AG04450 (cell line): ENCODE results near the gene SLC35E1. TPM values are rescaled to one million over a fixed set of nuclear protein-coding genes. Genes with fewer than 3 reads are reported as not detected.
A peak's percentile ranks its signal among the peaks of the same experiment; 100 is the strongest.

Experiments
- CTCF ChIA-PET: fragments of 300-600, 350-600 bp; formaldehyde crosslinking; extraction: SDS; loops from one replicate; lab custom pipeline; 2022; ENCODE audit warnings: antibody characterized with exemption, inconsistent platforms; lab: Charles Lee
- POLR2A ChIA-PET: fragments of 350-600 bp; formaldehyde crosslinking; extraction: SDS; loops from one replicate; lab custom pipeline; 2021; ENCODE audit warnings: antibody characterized with exemption, inconsistent platforms; lab: Yijun Ruan, JAX
- DNase-seq: peaks from one replicate; pipeline ENCODE4 v3.0.0-alpha.2; 2011; ENCODE audit warnings: low read depth, low spot score
- H3K27ac ChIP-seq: one replicate; pipeline ENCODE4 v1.5.1; 2012; ENCODE audit warnings: low read depth, low read length, control low read depth
- H3K27me3 ChIP-seq: one replicate; pipeline ENCODE4 v1.6.0; 2012; ENCODE audit warnings: low read length; ENCODE audit not compliant: control insufficient read depth, insufficient read depth
- H3K4me3 ChIP-seq: 2 replicates; pipeline ENCODE4 v1.5.1; 2011; ENCODE audit warnings: mild to moderate bottlenecking, low read depth, low read length, control low read depth
- H3K9me3 ChIP-seq: 2 replicates; pipeline ENCODE4 v1.5.1; 2012; ENCODE audit warnings: low read length; ENCODE audit not compliant: control insufficient read depth, insufficient read depth
- CTCF ChIP-seq: IDR thresholded peaks from 2 replicates; pipeline ENCODE4 v1.5.1; 2011; ENCODE audit warnings: low read depth, low read length, control low read depth, inconsistent platforms
- polyA plus RNA-seq: library from polyadenylated mRNA; depleted of rRNA; stranded (reverse); fragments of >200 nt; gene quantifications from 2 replicates; pipeline ENCODE4 v1.2.3, GENCODE V29; 2011

The SLC35E1 gene
- polyA plus RNA-seq, 1 experiment = 35.7 TPM

- Histone ChIP-seq H3K27me3 (no peaks in the 10 kb centered on the region), H3K9me3 (no peaks in the 10 kb centered on the region; the same call in 1 of the 2 replicates), H3K27ac (no peak overlapping the region), H3K4me3 (no peak overlapping the region)
- TF ChIP-seq CTCF = no peak
- no peak for DNase-seq
- POLR2A ChIA-PET = no interaction called here
- CTCF ChIA-PET = interaction anchor here (0.6 kb wide), 1 partner anchor 615 kb away, joined by 3 read pairs; no protein-coding TSS in a partner anchor
These were observed 14.3 kb upstream of the SLC35E1 start for GRCh38 chr19:16586477-16586871.

- Histone ChIP-seq H3K9me3 (no peaks in the 10 kb centered on the region; the same call in 1 of the 2 replicates), H3K4me3 (no peak overlapping the region), H3K27ac (peak overlapping the region; percentile 11), H3K27me3 (no peaks in the 10 kb centered on the region)
- ChIA-PET CTCF (no interaction called here), POLR2A (no interaction called here)
- DNase-seq = no peak
- TF ChIP-seq CTCF = no peak
These were observed 13.7 kb upstream of the SLC35E1 start for GRCh38 chr19:16585808-16586476.

GRCh38 chr19:16585094-16585801 lies 13.0 kb upstream of the SLC35E1 start:
- Histone ChIP-seq H3K9me3 (no peaks in the 10 kb centered on the region; the same call in 1 of the 2 replicates), H3K27me3 (no peaks in the 10 kb centered on the region), H3K27ac (peak overlapping the region; percentile 47), H3K4me3 (no peak overlapping the region)
- no peak for TF ChIP-seq CTCF
- ChIA-PET CTCF (no interaction called here), POLR2A (interaction anchor here (0.8 to 1.6 kb wide), 5 partner anchors 9 to 43 kb away, joined by 3 to 5 read pairs (median 3); partner anchors contain the start of gene MED26)
- no peak for DNase-seq

- TF ChIP-seq CTCF = no peak
- ChIA-PET CTCF (no interaction called here), POLR2A (interaction anchor here (0.7 to 1.6 kb wide), 6 partner anchors 8 to 468 kb away, joined by 3 to 5 read pairs (median 3); partner anchors contain the start of gene MED26)
- peak; percentile 29 for DNase-seq
- Histone ChIP-seq H3K9me3 (no peaks in the 10 kb centered on the region; the same call in 1 of the 2 replicates), H3K27ac (peak overlapping the region; percentile 47), H3K27me3 (no peaks in the 10 kb centered on the region), H3K4me3 (peak overlapping the region; percentile 22; the same call in 1 of the 2 replicates)
These were observed 12.3 kb upstream of the SLC35E1 start for GRCh38 chr19:16584248-16585093.
